SU-DHL-6 (cell line): ENCODE measurements around the gene NRP1.

ENCODE experiments used
- CTCF ChIP-seq: fragments of 200-600 bp; sonication (generic); IDR thresholded peaks from one replicate; pipeline ENCODE4 v1.5.1; 2017; ENCODE audit warnings: antibody characterized with exemption, mild to moderate bottlenecking, low read length, moderate library complexity; ENCODE audit not compliant: insufficient read depth, poor library complexity, severe bottlenecking
- EZH2phosphoT487 ChIP-seq: fragments of 200-600 bp; sonication (generic), shearing (Covaris generic); conservative IDR thresholded peaks from 2 replicates; pipeline ENCODE4 v1.6.1; 2018; ENCODE audit warnings: mild to moderate bottlenecking, antibody characterized with exemption, low read length, moderate library complexity, mixed read lengths

GRCh38 chr10:33376476-33376875, 42.0 kb upstream of the NRP1 start:
- no peak for TF ChIP-seq CTCF
- no peak for TF ChIP-seq EZH2phosphoT487
